Spleen (tissue), 7 donors: ENCODE data around the gene HNRNPC.

Source experiments
- POLR2A ChIP-seq, 3 donors: fragments of 450-650 bp; IDR thresholded peaks; one replicate each; pipeline ENCODE4 v1.5.1; 2017; ENCODE audit warnings: antibody characterized with exemption in 3 of 3, mild to moderate bottlenecking in 1 of 3
- TF ChIP-seq, protein P1 (sequence below), 11 experiments: fragments of 200-600 bp in 7 of 11; fragments of 450-650 bp in 4 of 11; sonication (generic) in 4 of 11; IDR thresholded peaks in 8 of 11; conservative IDR thresholded peaks in 3 of 11; 1 replicate in 7 of 11; 2 replicates in 4 of 11; pipeline versions ENCODE4 v1.4.0 to v1.8.0; 2016 to 2021; ENCODE audit warnings: antibody characterized with exemption in 11 of 11, inconsistent platforms in 4 of 11, mild to moderate bottlenecking in 1 of 11
- donor health status: DM: no; HTN: no; CAD: no; lungs with moderate emphysema.
- donor health status: DM: no; HTN: no; CAD: no.
- donor health status: DM: no; HTN: no; CAD: no.

- TF ChIP-seq, protein P1, sequence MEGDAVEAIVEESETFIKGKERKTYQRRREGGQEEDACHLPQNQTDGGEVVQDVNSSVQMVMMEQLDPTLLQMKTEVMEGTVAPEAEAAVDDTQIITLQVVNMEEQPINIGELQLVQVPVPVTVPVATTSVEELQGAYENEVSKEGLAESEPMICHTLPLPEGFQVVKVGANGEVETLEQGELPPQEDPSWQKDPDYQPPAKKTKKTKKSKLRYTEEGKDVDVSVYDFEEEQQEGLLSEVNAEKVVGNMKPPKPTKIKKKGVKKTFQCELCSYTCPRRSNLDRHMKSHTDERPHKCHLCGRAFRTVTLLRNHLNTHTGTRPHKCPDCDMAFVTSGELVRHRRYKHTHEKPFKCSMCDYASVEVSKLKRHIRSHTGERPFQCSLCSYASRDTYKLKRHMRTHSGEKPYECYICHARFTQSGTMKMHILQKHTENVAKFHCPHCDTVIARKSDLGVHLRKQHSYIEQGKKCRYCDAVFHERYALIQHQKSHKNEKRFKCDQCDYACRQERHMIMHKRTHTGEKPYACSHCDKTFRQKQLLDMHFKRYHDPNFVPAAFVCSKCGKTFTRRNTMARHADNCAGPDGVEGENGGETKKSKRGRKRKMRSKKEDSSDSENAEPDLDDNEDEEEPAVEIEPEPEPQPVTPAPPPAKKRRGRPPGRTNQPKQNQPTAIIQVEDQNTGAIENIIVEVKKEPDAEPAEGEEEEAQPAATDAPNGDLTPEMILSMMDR (IDR thresholded peaks at IDR 0.05 in 8 of 11, conservative IDR thresholded peaks at IDR 0.05 in 3 of 11): no peak
- TF ChIP-seq POLR2A (IDR thresholded peaks at IDR 0.05): no peak
These were observed 1.2 kb downstream of the HNRNPC start for GRCh38 chr14:21267886-21268616.
